Loucy (cell line): ENCODE measurements around the gene ABRAXAS1.

Source experiments
- EZH2phosphoT487 ChIP-seq: fragments of 200-600 bp; IDR thresholded peaks from 2 replicates; pipeline ENCODE4 v1.6.1; 2018; ENCODE audit warnings: antibody characterized with exemption, mild to moderate bottlenecking, moderate library complexity, borderline replicate concordance
- TF ChIP-seq, protein P1 (sequence below): fragments of 200-600 bp; sonication (generic); conservative IDR thresholded peaks from 2 replicates; pipeline ENCODE4 v1.5.1; 2014; ENCODE audit warnings: mild to moderate bottlenecking, antibody characterized with exemption, low read length

DNA sequence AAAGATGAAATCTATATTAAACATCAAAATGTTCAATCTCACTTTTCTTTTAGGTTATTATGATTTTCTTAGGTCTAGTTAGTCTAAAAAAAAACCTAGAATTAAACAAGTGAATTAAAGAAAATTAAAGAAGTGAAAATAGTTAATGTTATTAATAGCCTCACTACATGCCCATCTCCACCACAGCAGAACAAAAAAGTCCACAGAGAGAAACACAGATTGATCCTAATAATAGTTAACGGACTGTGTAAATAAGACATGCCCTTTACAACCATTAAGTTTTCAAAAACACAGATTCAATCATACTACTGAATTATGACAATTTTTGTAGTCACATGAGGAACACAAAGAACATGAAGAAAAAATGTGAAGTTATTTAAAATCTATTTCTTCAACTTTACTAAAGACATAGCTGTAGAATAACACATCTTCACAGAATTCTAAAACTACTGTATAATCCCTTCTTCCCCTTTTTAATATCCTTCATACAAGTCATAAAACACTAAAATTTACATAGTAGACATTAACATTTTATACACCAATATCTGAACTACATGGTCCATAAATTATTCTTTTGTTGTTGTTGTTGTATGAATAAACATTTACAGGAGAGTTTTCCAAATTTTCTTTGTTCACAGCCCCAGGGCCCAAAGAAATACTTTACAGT, 44.6 kb downstream of the ABRAXAS1 start:
- TF ChIP-seq, protein P1, sequence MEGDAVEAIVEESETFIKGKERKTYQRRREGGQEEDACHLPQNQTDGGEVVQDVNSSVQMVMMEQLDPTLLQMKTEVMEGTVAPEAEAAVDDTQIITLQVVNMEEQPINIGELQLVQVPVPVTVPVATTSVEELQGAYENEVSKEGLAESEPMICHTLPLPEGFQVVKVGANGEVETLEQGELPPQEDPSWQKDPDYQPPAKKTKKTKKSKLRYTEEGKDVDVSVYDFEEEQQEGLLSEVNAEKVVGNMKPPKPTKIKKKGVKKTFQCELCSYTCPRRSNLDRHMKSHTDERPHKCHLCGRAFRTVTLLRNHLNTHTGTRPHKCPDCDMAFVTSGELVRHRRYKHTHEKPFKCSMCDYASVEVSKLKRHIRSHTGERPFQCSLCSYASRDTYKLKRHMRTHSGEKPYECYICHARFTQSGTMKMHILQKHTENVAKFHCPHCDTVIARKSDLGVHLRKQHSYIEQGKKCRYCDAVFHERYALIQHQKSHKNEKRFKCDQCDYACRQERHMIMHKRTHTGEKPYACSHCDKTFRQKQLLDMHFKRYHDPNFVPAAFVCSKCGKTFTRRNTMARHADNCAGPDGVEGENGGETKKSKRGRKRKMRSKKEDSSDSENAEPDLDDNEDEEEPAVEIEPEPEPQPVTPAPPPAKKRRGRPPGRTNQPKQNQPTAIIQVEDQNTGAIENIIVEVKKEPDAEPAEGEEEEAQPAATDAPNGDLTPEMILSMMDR, result no peak
- no peak for TF ChIP-seq EZH2phosphoT487
